ENCODE results near the gene PSENEN. TPM values are rescaled to one million over a fixed set of nuclear protein-coding genes. Genes with fewer than 3 reads are reported as not detected.

PSENEN gene
- polyA plus RNA-seq, 1 donor (not counting 4 experiments of a cell fraction or from before 2014, with no cell fraction given): 36.2 TPM

DNA sequence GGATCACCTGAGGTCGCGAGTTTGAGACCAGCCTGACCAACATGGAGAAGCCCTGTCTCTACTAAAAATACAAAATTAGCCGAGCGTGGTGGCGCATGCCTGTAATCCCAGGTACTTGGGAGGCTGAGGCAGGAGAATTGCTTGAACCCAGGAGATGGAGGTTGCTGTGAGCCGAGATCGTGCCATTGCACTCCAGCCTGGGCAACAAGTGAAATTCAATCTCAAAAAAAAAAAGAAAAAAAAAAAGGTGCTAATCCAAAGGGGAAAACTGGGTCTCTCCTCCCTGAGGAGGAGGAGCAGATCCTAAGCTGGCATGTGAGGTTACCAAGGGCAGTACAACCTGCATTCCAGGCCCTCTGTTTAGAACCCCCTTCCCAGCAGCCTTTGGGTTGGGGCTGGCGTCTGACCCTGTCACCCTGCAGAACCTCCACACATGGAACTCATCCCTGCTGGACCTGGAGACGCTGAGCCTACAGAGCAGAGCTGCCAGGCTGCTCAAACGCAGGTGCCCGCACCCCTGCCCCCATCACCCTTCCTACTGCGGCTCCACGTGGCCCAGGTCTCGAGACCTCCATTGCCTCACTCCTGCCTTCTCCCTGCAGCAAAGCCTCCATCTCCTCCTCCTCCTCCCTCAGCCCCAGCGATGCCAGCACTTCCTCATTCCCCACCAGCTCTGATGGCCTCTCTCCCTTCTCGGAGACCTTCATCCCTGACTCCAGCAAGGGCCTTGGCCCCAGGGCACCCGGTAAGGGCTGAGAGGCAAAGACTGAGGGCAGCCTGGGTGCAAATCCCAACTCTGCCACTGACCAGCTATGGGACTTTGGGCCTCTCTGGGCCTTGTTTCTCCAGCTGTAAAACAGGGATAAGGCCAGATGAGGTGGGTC lies 19.2 kb downstream of the PSENEN start:
- Histone ChIP-seq H3K4me2 (ENCODE audit: control insufficient read depth, extremely low read depth, insufficient read depth, low read depth, low read length) (no peak overlapping the region), H3K36me3 (ENCODE audit: control insufficient read depth in 2 of 2, extremely low read depth in 1 of 2, insufficient read depth in 2 of 2, low read length in 2 of 2) (peaks cover 9 to 22% of the 10 kb centered on the region in 2 experiments), H3K79me2 (ENCODE audit: control insufficient read depth, insufficient read depth, low read length) (peaks cover 8% of the 10 kb centered on the region), H3K9ac (ENCODE audit: control insufficient read depth, extremely low read depth, insufficient read depth, low read length) (no peak overlapping the region), H3K4me1 (ENCODE audit: control insufficient read depth, extremely low read depth, insufficient read depth, low read length) (peaks cover 3% of the 10 kb centered on the region), H3K9me3 (ENCODE audit: control insufficient read depth, low read depth, low read length) (no peaks in the 10 kb centered on the region), H3K27ac (ENCODE audit: control insufficient read depth, insufficient read depth, low read length) (no peak overlapping the region), H4K20me1 (ENCODE audit: control insufficient read depth, extremely low read depth, insufficient read depth, low read length) (no peaks in the 10 kb centered on the region), H3K4me3 (ENCODE audit: control insufficient read depth in 2 of 3, extremely low read depth in 1 of 3, insufficient read depth in 2 of 3, low read depth in 1 of 3, low read length in 3 of 3) (no peak overlapping the region), H2AFZ (ENCODE audit: control insufficient read depth, low read length) (no peak overlapping the region), H3K27me3 (ENCODE audit: control insufficient read depth, extremely low read depth, insufficient read depth, low read length) (no peaks in the 10 kb centered on the region), H3K9me1 (ENCODE audit: control insufficient read depth, extremely low read depth, insufficient read depth, low read length) (no peaks in the 10 kb centered on the region)
- no peak for DNase-seq (ENCODE audit: low read depth, low spot score)
- FAIRE-seq: no peak
- dilution Hi-C loops (cut with MboI; ENCODE audit: extremely low pct_ligation_motif_present, low sequenced_read_pairs): no loop called here
- TF ChIP-seq, protein P1, sequence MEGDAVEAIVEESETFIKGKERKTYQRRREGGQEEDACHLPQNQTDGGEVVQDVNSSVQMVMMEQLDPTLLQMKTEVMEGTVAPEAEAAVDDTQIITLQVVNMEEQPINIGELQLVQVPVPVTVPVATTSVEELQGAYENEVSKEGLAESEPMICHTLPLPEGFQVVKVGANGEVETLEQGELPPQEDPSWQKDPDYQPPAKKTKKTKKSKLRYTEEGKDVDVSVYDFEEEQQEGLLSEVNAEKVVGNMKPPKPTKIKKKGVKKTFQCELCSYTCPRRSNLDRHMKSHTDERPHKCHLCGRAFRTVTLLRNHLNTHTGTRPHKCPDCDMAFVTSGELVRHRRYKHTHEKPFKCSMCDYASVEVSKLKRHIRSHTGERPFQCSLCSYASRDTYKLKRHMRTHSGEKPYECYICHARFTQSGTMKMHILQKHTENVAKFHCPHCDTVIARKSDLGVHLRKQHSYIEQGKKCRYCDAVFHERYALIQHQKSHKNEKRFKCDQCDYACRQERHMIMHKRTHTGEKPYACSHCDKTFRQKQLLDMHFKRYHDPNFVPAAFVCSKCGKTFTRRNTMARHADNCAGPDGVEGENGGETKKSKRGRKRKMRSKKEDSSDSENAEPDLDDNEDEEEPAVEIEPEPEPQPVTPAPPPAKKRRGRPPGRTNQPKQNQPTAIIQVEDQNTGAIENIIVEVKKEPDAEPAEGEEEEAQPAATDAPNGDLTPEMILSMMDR (optimal IDR thresholded peaks at IDR 0.05 in 1 of 3, IDR thresholded peaks at IDR 0.05 in 1 of 3, conservative IDR thresholded peaks at IDR 0.05 in 1 of 3; ENCODE audit: extremely low read depth in 1 of 3, insufficient read depth in 2 of 3, low read length in 3 of 3): no peak
- no peak for TF ChIP-seq EZH2 (IDR thresholded peaks at IDR 0.05; ENCODE audit: low read length)

DNA sequence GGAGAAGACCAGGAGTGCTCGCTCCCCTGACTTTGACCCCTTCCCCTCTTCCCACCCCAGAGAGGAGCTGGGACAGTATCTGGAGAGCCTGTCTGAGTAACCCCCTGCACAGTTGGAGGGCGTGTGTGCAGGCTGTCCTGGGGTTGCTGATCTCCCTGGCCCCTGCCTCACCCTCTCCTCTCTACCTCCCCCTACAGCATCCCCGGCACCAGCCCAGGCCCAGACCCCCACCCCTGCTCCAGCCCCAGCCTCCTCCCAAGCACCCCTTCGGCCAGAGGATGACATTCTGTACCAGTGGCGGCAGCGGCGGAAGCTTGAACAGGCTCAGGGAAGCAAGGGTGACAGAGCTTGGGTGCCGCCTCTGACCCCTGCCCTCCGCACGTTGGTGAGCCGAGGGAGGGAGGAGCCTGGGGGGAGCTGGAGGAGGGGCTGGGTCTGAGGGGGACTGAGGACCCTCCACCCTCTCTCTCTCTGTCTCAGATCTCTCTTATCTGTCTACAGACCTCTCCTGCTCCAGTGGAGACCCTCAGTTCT lies 21.2 kb downstream of the PSENEN start:
- dilution Hi-C loops (cut with MboI; ENCODE audit: extremely low pct_ligation_motif_present, low sequenced_read_pairs): no loop called here
- no peak for DNase-seq (ENCODE audit: low read depth, low spot score)
- H3K9me3 ChIP-seq (ENCODE audit: control insufficient read depth, low read depth, low read length): no peaks in the 10 kb centered on the region
- no peaks in the 10 kb centered on the region for H3K27me3 ChIP-seq (ENCODE audit: control insufficient read depth, extremely low read depth, insufficient read depth, low read length)
- H3K27ac ChIP-seq (ENCODE audit: control insufficient read depth, insufficient read depth, low read length): no peak overlapping the region
- no peak overlapping the region for H2AFZ ChIP-seq (ENCODE audit: control insufficient read depth, low read length)
- H4K20me1 ChIP-seq (ENCODE audit: control insufficient read depth, extremely low read depth, insufficient read depth, low read length): no peaks in the 10 kb centered on the region
- H3K79me2 ChIP-seq (ENCODE audit: control insufficient read depth, insufficient read depth, low read length): no peaks in the 10 kb centered on the region
- H3K4me2 ChIP-seq (ENCODE audit: control insufficient read depth, extremely low read depth, insufficient read depth, low read depth, low read length): no peak overlapping the region
- no peaks in the 10 kb centered on the region for H3K4me1 ChIP-seq (ENCODE audit: control insufficient read depth, extremely low read depth, insufficient read depth, low read length)
- no peak overlapping the region for H3K4me3 ChIP-seq (ENCODE audit: control insufficient read depth in 2 of 3, extremely low read depth in 1 of 3, insufficient read depth in 2 of 3, low read depth in 1 of 3, low read length in 3 of 3)
- FAIRE-seq: no peak
- no peaks in the 10 kb centered on the region for H3K9me1 ChIP-seq (ENCODE audit: control insufficient read depth, extremely low read depth, insufficient read depth, low read length)
- TF ChIP-seq, protein P1 (optimal IDR thresholded peaks at IDR 0.05 in 1 of 3, IDR thresholded peaks at IDR 0.05 in 1 of 3, conservative IDR thresholded peaks at IDR 0.05 in 1 of 3; ENCODE audit: extremely low read depth in 1 of 3, insufficient read depth in 2 of 3, low read length in 3 of 3): no peak
- TF ChIP-seq EZH2 (IDR thresholded peaks at IDR 0.05; ENCODE audit: low read length): no peak
- no peak overlapping the region for H3K9ac ChIP-seq (ENCODE audit: control insufficient read depth, extremely low read depth, insufficient read depth, low read length)
- H3K36me3 ChIP-seq (ENCODE audit: control insufficient read depth in 2 of 2, extremely low read depth in 1 of 2, insufficient read depth in 2 of 2, low read length in 2 of 2): peaks cover 9 to 13% of the 10 kb centered on the region in 2 experiments

Data from keratinocyte (primary cell).